LNCAP (cell line): Measurements from ENCODE around the gene GNLY.

Source experiments
- CTCF ChIP-seq: fragments of 450-650 bp; IDR thresholded peaks from 2 replicates; pipeline ENCODE4 v1.5.1; 2017; ENCODE audit warnings: mild to moderate bottlenecking

GNLY gene

DNA sequence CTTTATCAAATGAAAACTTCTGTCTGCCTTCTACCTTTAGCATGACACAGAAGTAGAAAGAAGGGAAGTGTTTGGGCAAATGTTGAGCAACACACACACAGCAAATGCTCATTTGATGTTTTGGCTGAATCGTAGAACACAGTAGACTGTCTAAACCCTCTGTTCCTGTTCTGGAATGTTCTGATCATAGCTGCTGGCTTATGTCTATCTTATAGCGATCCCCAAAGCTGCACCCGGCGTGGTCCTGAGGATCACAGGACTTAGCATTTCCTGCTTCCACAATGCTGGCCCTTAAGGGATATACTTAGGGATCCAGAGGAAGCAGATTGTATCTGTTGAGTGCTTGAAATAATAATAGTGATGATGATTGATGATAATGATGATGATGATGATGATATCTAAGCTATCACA is 15.2 kb downstream of the GNLY start:
- TF ChIP-seq CTCF = no peak

DNA sequence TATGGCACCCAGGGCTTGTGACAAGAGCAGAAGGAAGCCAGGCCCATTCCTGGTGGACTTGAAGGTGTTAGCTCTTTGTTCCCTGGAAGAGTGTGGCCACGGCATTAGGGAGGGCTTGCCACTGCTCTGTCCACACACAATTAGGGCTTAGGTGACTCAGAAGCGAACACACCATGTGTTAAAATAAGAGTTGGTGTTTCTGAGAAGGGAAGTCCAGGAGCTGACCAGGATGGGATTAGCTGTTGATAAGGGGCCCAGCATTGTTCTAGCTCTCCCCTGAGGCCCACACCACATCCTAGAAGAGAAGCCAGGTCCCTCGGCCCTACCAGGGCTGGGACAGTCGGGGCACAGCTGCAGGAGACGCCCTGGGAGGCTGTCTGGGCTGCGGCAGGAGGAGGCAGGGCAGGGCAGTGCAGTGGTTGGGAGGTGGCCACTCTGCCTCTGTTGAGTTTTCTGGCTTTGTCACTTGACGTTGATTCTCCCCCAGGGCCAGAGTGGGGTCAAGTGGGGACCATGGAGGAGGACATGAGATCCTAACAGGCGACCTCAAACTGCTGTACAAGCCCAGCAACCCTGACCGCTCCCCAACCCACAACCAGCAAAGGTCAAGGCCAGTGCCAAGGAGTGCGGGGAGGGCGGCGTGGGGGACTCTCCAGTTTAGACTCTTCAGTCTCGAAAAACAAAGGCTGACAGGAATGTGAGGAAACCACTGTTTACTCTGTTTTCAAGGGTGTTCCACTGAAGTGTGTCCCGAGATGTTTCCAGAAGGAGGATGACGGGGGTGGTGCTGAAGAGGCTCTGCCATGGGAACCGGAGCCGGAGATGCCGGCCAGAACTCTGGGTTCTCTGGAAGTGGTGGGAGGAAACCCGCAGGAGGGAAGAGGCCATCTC is 16.8 kb downstream of the GNLY start:
- TF ChIP-seq CTCF = no peak

GRCh38 chr2:85711578-85712060 is 17.5 kb downstream of the GNLY start:
- no peak for TF ChIP-seq CTCF

- TF ChIP-seq CTCF = no peak
Observed at GRCh38 chr2:85712336-85712735, 18.2 kb downstream of the GNLY start.

GRCh38 chr2:85712849-85713612 is 18.9 kb downstream of the GNLY start:
- no peak for TF ChIP-seq CTCF

- no peak for TF ChIP-seq CTCF
Observed at GRCh38 chr2:85713836-85714235, 19.7 kb downstream of the GNLY start.

DNA sequence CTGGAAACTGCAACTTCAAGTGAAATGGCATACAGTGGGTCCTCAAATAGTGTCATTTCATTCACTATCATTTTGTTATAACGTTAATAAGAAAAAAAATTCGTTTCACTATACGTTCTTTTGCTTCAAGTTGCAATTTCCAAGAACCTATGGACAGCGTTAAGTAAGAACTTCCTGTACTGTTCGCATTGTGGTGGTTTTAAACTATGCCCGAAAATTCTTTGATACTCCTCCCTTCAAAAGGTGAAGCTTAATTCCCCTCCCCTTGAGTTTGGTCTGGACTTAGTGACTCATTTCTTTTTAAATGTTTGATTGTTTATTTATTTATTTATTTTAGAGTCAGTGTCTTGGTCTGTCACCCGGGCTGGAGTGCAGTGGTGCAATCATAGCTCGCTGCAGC is 20.7 kb downstream of the GNLY start:
- no peak for TF ChIP-seq CTCF
